ENCODE measurements around the gene PRSS57. TPM values are rescaled to one million over a fixed set of nuclear protein-coding genes. Genes with fewer than 3 reads are reported as not detected.

The PRSS57 gene
- total and polyA plus RNA-seq, 2 donors (not counting 1 experiment from before 2014, with no cell fraction given), result not detected

DNA sequence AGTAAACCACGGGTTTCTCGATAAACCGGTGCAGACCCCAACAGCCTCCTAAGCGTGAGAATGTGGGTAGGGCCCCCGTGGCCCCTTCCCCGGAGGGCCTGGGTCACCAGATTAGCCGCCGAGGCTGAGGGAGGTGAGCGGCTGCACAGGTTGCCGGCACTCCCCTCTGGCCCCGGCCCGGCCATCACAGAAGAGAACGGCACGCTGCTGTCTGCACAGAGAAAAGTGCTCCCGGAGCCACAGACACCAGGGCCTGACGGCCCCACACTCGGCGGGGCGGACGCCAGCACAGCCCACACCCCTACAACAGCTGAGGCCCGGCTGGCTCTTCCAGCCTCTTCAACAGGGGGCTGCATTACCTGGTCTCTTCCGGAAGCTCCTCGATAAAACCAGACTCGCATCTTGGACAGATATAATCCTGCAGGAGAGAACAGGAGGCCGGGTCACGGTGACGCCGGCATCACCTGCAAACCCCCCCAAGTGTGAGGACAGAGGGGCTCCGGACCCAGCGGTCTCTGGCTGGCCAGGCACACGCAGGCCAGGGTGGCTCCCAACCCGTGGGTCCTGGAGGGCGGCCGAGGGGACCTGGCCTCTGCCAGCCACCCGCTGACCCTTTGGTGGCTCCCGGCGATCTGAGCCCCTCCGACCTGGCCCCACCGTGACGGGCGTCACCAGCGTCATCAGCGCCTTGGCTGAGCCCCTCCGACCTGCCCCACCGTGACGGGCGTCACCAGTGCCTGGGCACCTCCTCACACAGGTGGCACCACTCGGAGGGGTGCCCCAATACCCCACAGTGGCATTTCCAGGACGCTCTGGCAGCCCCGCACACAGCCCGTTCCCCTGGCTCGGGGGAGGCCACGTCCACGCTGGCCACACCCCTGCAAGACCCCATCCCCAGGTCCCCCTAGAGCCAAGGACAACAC is 42.5 kb downstream of the PRSS57 start:
- no peak for DNase-seq (ENCODE audit: low read depth in 2 of 2)
- Histone ChIP-seq H3K4me3 (replicated peaks in 1 of 4; ENCODE audit: control extremely low read depth in 1 of 4, insufficient read depth in 1 of 4, low read depth in 3 of 4, low read length in 4 of 4) (no peak overlapping the region), H3K27me3 (ENCODE audit: control insufficient read depth, insufficient read depth, low read length) (no peaks in the 10 kb centered on the region), H4K20me1 (ENCODE audit: control insufficient read depth, extremely low read depth, insufficient read depth, low read length) (no peaks in the 10 kb centered on the region), H3K79me2 (ENCODE audit: control insufficient read depth, insufficient read depth, low read length) (peaks cover 61% of the 10 kb centered on the region), H3K36me3 (ENCODE audit: control insufficient read depth, insufficient read depth, low read length) (peaks cover 21% of the 10 kb centered on the region), H3K4me1 (ENCODE audit: control insufficient read depth, extremely low read depth, insufficient read depth, low read length) (no peaks in the 10 kb centered on the region), H3K27ac (ENCODE audit: insufficient read depth, low read length) (no peak overlapping the region), H3K9ac (ENCODE audit: insufficient read depth, low read length) (no peak overlapping the region), H3K4me2 (ENCODE audit: extremely low read depth, insufficient read depth, low read length) (no peak overlapping the region), H3K9me3 (ENCODE audit: control insufficient read depth, insufficient read depth, low read depth, low read length) (no peaks in the 10 kb centered on the region), H2AFZ (ENCODE audit: low read length) (no peak overlapping the region)
- TF ChIP-seq EZH2 (IDR thresholded peaks at IDR 0.05; ENCODE audit: low read length, missing control alignments), result no peak
- TF ChIP-seq, protein P1, sequence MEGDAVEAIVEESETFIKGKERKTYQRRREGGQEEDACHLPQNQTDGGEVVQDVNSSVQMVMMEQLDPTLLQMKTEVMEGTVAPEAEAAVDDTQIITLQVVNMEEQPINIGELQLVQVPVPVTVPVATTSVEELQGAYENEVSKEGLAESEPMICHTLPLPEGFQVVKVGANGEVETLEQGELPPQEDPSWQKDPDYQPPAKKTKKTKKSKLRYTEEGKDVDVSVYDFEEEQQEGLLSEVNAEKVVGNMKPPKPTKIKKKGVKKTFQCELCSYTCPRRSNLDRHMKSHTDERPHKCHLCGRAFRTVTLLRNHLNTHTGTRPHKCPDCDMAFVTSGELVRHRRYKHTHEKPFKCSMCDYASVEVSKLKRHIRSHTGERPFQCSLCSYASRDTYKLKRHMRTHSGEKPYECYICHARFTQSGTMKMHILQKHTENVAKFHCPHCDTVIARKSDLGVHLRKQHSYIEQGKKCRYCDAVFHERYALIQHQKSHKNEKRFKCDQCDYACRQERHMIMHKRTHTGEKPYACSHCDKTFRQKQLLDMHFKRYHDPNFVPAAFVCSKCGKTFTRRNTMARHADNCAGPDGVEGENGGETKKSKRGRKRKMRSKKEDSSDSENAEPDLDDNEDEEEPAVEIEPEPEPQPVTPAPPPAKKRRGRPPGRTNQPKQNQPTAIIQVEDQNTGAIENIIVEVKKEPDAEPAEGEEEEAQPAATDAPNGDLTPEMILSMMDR (conservative IDR thresholded peaks at IDR 0.05 in 1 of 2, IDR thresholded peaks at IDR 0.05 in 1 of 2; ENCODE audit: low read depth in 1 of 2, low read length in 2 of 2), result no peak

DNA sequence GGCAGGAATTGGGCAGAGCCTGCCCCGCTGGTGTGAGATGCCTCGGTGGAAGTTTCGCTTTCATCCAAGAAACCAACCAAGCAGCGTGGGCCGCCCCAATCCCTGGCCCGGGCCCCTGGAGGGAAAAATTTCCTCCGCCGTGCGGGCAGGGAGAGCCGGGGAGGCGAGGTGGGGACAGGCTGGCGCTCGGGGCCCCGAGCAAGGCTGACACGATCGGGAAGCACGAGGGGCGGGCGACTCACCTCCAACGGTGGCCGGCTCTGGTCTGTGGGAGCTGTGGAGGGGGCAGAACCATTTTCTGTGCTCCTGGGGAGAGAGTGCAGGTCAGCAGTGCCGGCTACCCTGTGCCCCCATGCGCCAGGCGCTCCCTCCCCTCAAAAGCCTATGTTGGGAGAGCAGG is 43.3 kb downstream of the PRSS57 start:
- Histone ChIP-seq H2AFZ (ENCODE audit: low read length) (no peak overlapping the region), H3K36me3 (ENCODE audit: control insufficient read depth, insufficient read depth, low read length) (peaks cover 21% of the 10 kb centered on the region), H4K20me1 (ENCODE audit: control insufficient read depth, extremely low read depth, insufficient read depth, low read length) (no peaks in the 10 kb centered on the region), H3K4me1 (ENCODE audit: control insufficient read depth, extremely low read depth, insufficient read depth, low read length) (no peaks in the 10 kb centered on the region), H3K27me3 (ENCODE audit: control insufficient read depth, insufficient read depth, low read length) (no peaks in the 10 kb centered on the region), H3K9ac (ENCODE audit: insufficient read depth, low read length) (no peak overlapping the region), H3K27ac (ENCODE audit: insufficient read depth, low read length) (no peak overlapping the region), H3K4me2 (ENCODE audit: extremely low read depth, insufficient read depth, low read length) (no peak overlapping the region), H3K4me3 (replicated peaks in 1 of 4; ENCODE audit: control extremely low read depth in 1 of 4, insufficient read depth in 1 of 4, low read depth in 3 of 4, low read length in 4 of 4) (no peak overlapping the region), H3K9me3 (ENCODE audit: control insufficient read depth, insufficient read depth, low read depth, low read length) (no peaks in the 10 kb centered on the region), H3K79me2 (ENCODE audit: control insufficient read depth, insufficient read depth, low read length) (peaks cover 54% of the 10 kb centered on the region)
- TF ChIP-seq, protein P1 (conservative IDR thresholded peaks at IDR 0.05 in 1 of 2, IDR thresholded peaks at IDR 0.05 in 1 of 2; ENCODE audit: low read depth in 1 of 2, low read length in 2 of 2), result no peak
- no peak for TF ChIP-seq EZH2 (IDR thresholded peaks at IDR 0.05; ENCODE audit: low read length, missing control alignments)
- DNase-seq (ENCODE audit: low read depth in 2 of 2), result no peak

DNA sequence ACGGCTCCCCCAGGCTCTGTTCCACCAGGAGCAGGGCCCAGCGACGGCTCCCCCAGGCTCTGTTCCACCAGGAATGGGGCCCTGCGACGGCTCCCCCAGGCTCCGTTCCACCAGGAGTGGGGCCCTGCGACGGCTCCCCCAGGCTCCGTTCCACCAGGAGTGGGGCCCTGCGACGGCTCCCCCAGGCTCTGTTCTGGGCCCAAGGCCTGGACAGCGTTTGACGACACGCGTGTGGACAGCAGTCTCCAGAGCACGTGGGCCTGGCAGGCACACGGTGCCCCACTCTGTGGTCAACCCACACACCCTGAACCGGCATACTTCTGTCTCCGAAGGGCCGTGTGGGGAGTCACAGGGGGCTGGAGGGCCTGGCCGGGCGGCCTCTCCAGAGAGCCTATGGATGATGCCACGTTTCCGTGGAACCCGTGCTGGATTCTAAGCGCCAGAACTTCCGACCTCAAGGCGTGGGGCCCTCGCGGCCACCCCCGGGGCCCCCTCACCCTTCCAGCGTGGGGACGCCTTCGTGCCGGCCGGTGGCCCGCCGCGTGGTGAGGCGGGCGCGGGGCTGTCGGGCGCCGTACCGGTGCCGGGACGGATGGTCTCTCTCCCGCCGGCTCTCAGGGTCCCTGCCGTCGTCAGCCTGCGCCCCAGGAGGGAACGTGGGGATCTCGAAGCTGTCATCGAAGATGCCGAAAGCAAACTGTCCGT is 44.0 kb downstream of the PRSS57 start:
- Histone ChIP-seq H3K36me3 (ENCODE audit: control insufficient read depth, insufficient read depth, low read length) (peaks cover 25% of the 10 kb centered on the region), H2AFZ (ENCODE audit: low read length) (no peak overlapping the region), H3K27ac (ENCODE audit: insufficient read depth, low read length) (no peak overlapping the region), H3K4me3 (replicated peaks in 1 of 4; ENCODE audit: control extremely low read depth in 1 of 4, insufficient read depth in 1 of 4, low read depth in 3 of 4, low read length in 4 of 4) (no peak overlapping the region), H4K20me1 (ENCODE audit: control insufficient read depth, extremely low read depth, insufficient read depth, low read length) (no peaks in the 10 kb centered on the region), H3K4me2 (ENCODE audit: extremely low read depth, insufficient read depth, low read length) (no peak overlapping the region), H3K9me3 (ENCODE audit: control insufficient read depth, insufficient read depth, low read depth, low read length) (no peaks in the 10 kb centered on the region), H3K27me3 (ENCODE audit: control insufficient read depth, insufficient read depth, low read length) (no peaks in the 10 kb centered on the region), H3K4me1 (ENCODE audit: control insufficient read depth, extremely low read depth, insufficient read depth, low read length) (no peaks in the 10 kb centered on the region), H3K79me2 (ENCODE audit: control insufficient read depth, insufficient read depth, low read length) (peaks cover 46% of the 10 kb centered on the region), H3K9ac (ENCODE audit: insufficient read depth, low read length) (no peak overlapping the region)
- TF ChIP-seq, protein P1 (conservative IDR thresholded peaks at IDR 0.05 in 1 of 2, IDR thresholded peaks at IDR 0.05 in 1 of 2; ENCODE audit: low read depth in 1 of 2, low read length in 2 of 2), result no peak
- TF ChIP-seq EZH2 (IDR thresholded peaks at IDR 0.05; ENCODE audit: low read length, missing control alignments), result no peak
- no peak for DNase-seq (ENCODE audit: low read depth in 2 of 2)
